MCF 10A (cell line): ENCODE data around the gene LRRC1. TPM values are rescaled to one million over a fixed set of nuclear protein-coding genes. Genes with fewer than 3 reads are reported as not detected.

ENCODE experiments used
- BruUV-seq: library from RNA; stranded (reverse); fragments of 400-500 nt; replicated peaks from 2 replicates; lab custom pipeline; 2021; lab: Mats Ljungman, UMichigan
- CTCF ChIA-PET: fragments of 300-600 bp; sonication (Branson Sonifier 250); formaldehyde crosslinking; extraction: SDS; loops from one replicate; lab custom pipeline; 2021; ENCODE audit warnings: antibody characterized with exemption, inconsistent platforms; lab: Yijun Ruan, JAX
- POLR2A ChIA-PET: fragments of 300-600, 350-650 bp; sonication (Branson Sonifier 250); formaldehyde crosslinking; extraction: SDS; loops from one replicate; lab custom pipeline; 2020; ENCODE audit warnings: antibody characterized with exemption, inconsistent platforms; lab: Yijun Ruan, JAX
- DNase-seq: peaks from one replicate; pipeline ENCODE4 v3.0.0-alpha.2; 2018; ENCODE audit not compliant: unreplicated experiment
- H3K27ac Mint-ChIP-seq: one replicate; pipeline ENCODE4 v1.8.0; 2022; ENCODE audit warnings: mild to moderate bottlenecking, low read depth, mixed read lengths; ENCODE audit not compliant: unreplicated experiment
- H3K27me3 Mint-ChIP-seq: one replicate; pipeline ENCODE4 v1.8.0; 2022; ENCODE audit warnings: mixed read lengths; ENCODE audit not compliant: insufficient read depth, unreplicated experiment
- H3K36me3 Mint-ChIP-seq: one replicate; pipeline ENCODE4 v1.8.0; 2022; ENCODE audit warnings: mild to moderate bottlenecking, moderate library complexity, mixed read lengths; ENCODE audit not compliant: insufficient read depth, unreplicated experiment
- H3K4me1 Mint-ChIP-seq: one replicate; pipeline ENCODE4 v1.8.0; 2022; ENCODE audit warnings: mixed read lengths; ENCODE audit not compliant: insufficient read depth, unreplicated experiment
- H3K4me3 Mint-ChIP-seq: one replicate; pipeline ENCODE4 v1.8.0; 2022; ENCODE audit warnings: mild to moderate bottlenecking, moderate library complexity, mixed read lengths; ENCODE audit not compliant: unreplicated experiment
- H3K9me3 Mint-ChIP-seq: one replicate; pipeline ENCODE4 v1.8.0; 2022; ENCODE audit warnings: mixed read lengths; ENCODE audit not compliant: unreplicated experiment
- intact Hi-C: fragments of 100-400 bp; cut with micrococcal nuclease; formaldehyde crosslinking; loops from 2 replicates; pipeline ENCODE4 v1.14.1; 2022
- total RNA-seq: library from RNA; stranded (reverse); gene quantifications from 2 replicates; pipeline ENCODE4 v1.2.3, GENCODE V29; 2022
- TF ChIP-seq, protein P1 (sequence below): fragments of 200-600 bp; IDR thresholded peaks from one replicate; pipeline ENCODE4 v1.8.0; 2022; ENCODE audit warnings: antibody characterized with exemption, mild to moderate bottlenecking; ENCODE audit not compliant: unreplicated experiment

The LRRC1 gene
- total RNA-seq, 1 experiment from 2014 or later, result 18.6 TPM

DNA sequence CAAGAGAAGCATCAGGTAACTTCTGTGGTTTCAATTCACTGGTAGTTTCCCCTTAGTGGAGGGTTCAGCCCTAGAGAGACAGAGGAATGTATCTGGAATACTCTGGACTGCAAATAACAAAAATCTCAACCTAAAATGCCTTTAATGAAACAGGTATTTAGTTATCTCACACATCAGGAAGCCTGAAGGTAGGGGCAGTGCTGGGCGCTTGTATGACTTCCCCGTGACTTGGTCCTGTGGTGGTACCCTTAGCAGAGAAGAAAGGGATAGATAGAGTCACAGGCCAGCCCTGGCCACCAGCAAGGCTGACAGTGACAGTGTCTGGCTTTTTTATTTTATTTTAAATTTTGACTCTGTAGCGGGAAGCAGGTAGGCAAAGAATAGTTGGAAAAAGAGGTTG lies 14.9 kb downstream of the LRRC1 start:
- Mint-ChIP-seq H3K9me3 (no peaks in the 10 kb centered on the region), H3K27ac (no peak overlapping the region), H3K27me3 (no peaks in the 10 kb centered on the region), H3K4me3 (no peak overlapping the region), H3K36me3 (peaks cover 7% of the 10 kb centered on the region), H3K4me1 (peaks cover 42% of the 10 kb centered on the region)
- TF ChIP-seq, protein P1, sequence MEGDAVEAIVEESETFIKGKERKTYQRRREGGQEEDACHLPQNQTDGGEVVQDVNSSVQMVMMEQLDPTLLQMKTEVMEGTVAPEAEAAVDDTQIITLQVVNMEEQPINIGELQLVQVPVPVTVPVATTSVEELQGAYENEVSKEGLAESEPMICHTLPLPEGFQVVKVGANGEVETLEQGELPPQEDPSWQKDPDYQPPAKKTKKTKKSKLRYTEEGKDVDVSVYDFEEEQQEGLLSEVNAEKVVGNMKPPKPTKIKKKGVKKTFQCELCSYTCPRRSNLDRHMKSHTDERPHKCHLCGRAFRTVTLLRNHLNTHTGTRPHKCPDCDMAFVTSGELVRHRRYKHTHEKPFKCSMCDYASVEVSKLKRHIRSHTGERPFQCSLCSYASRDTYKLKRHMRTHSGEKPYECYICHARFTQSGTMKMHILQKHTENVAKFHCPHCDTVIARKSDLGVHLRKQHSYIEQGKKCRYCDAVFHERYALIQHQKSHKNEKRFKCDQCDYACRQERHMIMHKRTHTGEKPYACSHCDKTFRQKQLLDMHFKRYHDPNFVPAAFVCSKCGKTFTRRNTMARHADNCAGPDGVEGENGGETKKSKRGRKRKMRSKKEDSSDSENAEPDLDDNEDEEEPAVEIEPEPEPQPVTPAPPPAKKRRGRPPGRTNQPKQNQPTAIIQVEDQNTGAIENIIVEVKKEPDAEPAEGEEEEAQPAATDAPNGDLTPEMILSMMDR, result no peak
- no peak for DNase-seq
- BruUV-seq, result no TSS peak
- ChIA-PET CTCF (no interaction called here), POLR2A (interaction anchor here (2.5 kb wide), 1 partner anchor 14 kb away, joined by 77 read pairs; the partner anchor contains the start of gene LRRC1)
- intact Hi-C loops, result no loop called here

DNA sequence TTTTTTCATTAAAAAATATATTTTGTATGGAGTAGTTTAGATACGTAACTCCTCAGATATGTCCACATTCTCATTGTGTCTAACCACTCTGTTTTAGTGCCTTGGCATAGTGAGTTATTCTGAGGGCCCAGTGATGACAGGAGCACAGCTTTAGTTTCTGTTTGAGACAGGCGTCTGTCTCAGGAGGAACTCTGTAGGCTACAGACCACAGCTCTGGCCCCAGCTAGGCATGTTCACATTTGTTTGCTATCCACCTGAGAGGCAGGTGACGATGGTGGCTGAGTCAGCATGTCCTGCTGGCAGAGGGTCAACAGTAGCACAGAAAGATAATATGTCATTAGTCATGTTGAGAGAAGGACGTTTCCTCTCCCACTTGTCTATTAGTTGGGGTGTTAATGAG lies 16.3 kb downstream of the LRRC1 start:
- intact Hi-C loops, result no loop called here
- Mint-ChIP-seq H3K4me1 (peaks cover 41% of the 10 kb centered on the region), H3K27me3 (no peaks in the 10 kb centered on the region), H3K9me3 (no peaks in the 10 kb centered on the region), H3K27ac (peak overlapping the region; percentile 94), H3K36me3 (peaks cover 7% of the 10 kb centered on the region), H3K4me3 (peak overlapping the region; percentile 56)
- TF ChIP-seq, protein P1, result no peak
- peak; percentile 73 for DNase-seq
- ChIA-PET CTCF (interaction anchor here (0.6 to 2.1 kb wide), 6 partner anchors 16 to 283 kb away, joined by 3 to 15 read pairs (median 3); partner anchors contain the start of gene LRRC1), POLR2A (interaction anchor here (0.8 to 2.5 kb wide), 7 partner anchors 10 to 67 kb away, joined by 3 to 77 read pairs (median 6); partner anchors contain the start of gene LRRC1)
- BruUV-seq, result no TSS peak

- TF ChIP-seq, protein P1, result no peak
- peaks cover 7% of the 10 kb centered on the region for H3K36me3 Mint-ChIP-seq
- BruUV-seq, result no TSS peak
- H3K4me3 Mint-ChIP-seq, result no peak overlapping the region
- peaks cover 41% of the 10 kb centered on the region for H3K4me1 Mint-ChIP-seq
- intact Hi-C loops, result no loop called here
- POLR2A ChIA-PET, result interaction anchor here (0.8 to 2.5 kb wide), 6 partner anchors 16 to 66 kb away, joined by 3 to 77 read pairs (median 6); partner anchors contain the start of gene LRRC1
- CTCF ChIA-PET, result interaction anchor here (0.6 to 2.1 kb wide), 5 partner anchors 16 to 160 kb away, joined by 3 to 15 read pairs (median 3); partner anchors contain the start of gene LRRC1
- H3K9me3 Mint-ChIP-seq, result no peaks in the 10 kb centered on the region
- H3K27me3 Mint-ChIP-seq, result no peaks in the 10 kb centered on the region
- H3K27ac Mint-ChIP-seq, result peak overlapping the region; percentile 94
- DNase-seq, result no peak
Observed at GRCh38 chr6:53811746-53812145, 16.9 kb downstream of the LRRC1 start.

- Mint-ChIP-seq H3K36me3 (peaks cover 7% of the 10 kb centered on the region), H3K9me3 (no peaks in the 10 kb centered on the region), H3K4me1 (peaks cover 41% of the 10 kb centered on the region), H3K4me3 (no peak overlapping the region), H3K27me3 (no peaks in the 10 kb centered on the region), H3K27ac (no peak overlapping the region)
- ChIA-PET POLR2A (interaction anchor here (0.6 to 4.6 kb wide), 4 partner anchors 13 to 1649 kb away, joined by 3 to 79 read pairs (median 4); partner anchors contain the start of gene LRRC1), CTCF (interaction anchor here (0.6 to 1.2 kb wide), 2 partner anchors 84 to 883 kb away, joined by 3 to 6 read pairs; no protein-coding TSS in a partner anchor)
- BruUV-seq, result no TSS peak
- DNase-seq, result no peak
- intact Hi-C loops, result no loop called here
- TF ChIP-seq, protein P1, result no peak
Observed at GRCh38 chr6:53813096-53813495, 18.3 kb downstream of the LRRC1 start.
